GM19328 (cell line): ENCODE measurements around the gene KHSRP.

Source experiments
- ATAC-seq: cut with Tn5 transposase; IDR thresholded peaks from one replicate; pipeline ENCODE4 v1.9.1; 2021; ENCODE audit warnings: mild to moderate bottlenecking, moderate library complexity; ENCODE audit not compliant: unreplicated experiment

KHSRP gene

DNA sequence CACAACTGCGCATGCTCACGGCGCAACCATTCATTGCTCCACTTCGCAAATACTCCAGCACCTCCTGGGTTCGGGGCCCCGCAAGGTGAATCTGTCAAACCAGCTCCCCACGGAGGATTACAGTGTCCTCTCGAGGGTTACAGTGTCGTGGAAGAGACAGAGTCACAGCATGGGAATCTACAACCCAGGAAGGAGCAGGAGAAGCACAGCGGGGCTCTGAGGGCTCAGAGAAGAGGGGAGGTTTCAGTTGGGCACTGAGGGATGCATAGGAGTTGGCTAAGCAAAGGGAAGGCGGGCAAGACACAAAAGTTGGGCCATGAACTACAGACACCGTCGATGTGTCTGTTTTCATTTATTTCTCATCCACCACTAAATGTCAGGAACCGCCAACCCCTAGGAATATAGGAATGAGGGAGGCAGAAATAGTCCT lies 30.6 kb downstream of the KHSRP start:
- no peak for ATAC-seq

DNA sequence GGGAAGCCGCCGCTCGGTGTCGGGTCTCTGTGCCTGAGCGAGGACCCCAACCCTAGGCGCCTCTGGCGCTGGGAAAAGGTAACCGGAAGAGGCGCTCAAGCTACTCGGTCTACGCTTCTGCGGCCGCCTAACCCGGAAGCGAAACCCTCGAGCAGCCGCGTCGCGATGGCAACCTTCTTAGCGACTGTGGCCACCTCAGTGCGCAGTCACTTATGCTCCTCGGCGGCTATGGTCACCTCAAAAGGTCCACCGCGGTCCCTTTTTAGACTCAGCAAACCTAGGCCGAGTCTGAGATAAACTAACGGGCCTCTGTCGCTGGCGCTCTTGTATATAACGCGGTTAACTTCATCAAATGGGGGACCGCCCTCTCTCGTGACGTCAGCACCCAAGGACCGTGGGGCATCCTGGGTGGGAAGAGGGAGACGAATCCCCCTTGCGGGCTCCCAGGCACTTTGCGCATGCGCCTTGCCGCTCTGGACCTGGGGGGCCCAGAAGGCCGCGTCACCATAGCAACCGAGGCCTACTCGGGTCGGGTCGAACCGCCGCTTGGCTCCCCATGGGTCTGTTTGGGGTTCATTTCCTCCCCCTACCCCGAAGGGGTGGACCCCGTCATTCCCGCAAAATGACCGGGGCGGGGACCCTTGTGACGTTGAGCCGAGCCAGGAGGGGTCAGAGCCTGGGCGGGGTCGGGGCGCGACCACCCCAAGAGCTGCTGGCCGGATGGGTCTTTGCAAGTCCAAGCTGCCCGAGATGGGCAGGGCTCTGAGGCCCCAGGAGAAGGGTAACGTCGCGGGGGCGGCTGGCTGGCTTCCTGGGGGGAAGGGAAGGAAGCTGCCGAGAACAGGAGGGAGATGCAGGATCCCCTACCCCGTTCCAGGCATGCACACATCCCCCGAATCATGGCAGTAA lies 31.3 kb downstream of the KHSRP start, which contains the start of gene GTF2F1:
TSS of gene GTF2F1 (minus strand) at position 91 of the 909 bp plus-strand sequence. CDS start 169 bp downstream, outside the sequence.
- ATAC-seq, result peak; percentile 79

DNA sequence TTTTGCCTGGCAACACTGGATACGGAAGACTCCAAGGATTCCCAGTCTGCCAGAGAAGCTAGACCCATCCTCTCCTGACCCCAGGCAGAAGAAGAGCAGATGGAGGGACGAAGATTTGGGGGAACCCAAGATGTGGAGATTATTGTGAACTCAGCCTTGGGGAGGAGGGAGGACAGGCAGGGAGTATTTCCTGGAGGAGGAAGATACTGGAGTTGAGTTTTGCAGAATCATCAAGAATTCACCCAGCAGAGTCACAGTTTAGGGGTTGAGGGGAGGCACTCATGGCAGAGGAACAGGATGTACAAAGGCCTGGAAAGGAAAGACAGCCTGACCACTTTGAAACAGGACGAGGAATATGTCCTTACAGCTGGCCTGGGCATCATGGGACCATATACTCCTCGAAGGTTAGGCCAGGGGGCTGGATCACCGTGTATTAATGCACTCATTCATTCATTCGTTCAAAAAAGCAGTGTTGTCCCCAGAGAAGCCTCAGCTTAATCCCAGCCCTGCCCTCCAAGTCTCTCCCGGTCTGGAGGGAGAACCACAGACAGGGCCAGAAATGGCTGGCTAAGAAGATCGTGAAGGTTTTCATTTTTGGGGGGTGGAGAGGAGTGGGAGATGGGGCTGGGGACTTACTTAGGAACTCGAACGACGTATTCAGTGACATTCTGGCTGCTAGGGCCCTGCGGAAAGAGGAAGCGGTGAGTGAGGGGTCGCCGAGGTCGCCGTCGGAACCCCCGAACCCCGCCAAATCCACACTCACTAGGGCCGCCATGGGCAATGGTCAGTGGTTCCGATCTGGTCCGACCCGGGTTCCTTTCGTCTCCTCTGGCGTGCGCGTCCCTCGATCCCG lies 32.2 kb downstream of the KHSRP start:
- ATAC-seq, result no peak

DNA sequence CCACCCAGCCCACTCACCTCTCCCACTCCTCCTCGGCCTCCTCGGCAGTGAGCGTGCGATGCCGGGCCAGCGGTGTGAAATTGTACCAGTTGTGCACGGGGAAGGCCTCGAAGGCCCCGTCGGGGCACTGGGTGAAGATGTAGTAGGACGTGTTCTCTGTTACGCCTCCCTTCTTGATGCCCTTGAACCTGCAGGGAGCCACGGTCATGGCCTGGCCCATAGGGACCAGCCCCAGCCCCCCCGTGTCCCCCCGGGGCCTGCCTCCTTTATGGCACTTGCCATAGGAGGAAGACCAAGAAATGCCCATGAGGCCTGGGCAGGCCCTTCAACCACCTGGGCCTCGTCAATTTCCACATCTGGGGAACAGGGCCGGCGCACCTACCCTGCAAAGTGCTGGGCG lies 37.2 kb downstream of the KHSRP start:
- ATAC-seq, result no peak

DNA sequence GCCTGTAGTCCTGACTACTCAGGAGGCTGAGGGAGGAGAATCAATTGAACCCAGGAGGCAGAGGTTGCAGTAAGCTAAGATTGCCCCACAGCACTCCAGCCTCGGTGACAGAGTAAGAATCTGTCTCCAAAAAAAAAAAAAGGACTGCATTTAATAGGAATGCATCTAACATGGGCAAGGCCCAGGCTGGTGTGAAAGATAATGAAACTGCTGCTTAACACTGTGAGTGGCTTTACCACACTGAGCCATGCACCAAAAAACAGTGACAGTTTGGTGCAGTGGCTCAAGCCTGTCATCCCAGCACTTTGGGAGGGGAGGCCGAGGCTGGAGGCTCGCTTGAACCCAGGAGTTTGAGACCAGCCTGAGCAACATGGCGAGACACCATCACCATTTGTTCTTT lies 40.2 kb downstream of the KHSRP start:
- no peak for ATAC-seq

DNA sequence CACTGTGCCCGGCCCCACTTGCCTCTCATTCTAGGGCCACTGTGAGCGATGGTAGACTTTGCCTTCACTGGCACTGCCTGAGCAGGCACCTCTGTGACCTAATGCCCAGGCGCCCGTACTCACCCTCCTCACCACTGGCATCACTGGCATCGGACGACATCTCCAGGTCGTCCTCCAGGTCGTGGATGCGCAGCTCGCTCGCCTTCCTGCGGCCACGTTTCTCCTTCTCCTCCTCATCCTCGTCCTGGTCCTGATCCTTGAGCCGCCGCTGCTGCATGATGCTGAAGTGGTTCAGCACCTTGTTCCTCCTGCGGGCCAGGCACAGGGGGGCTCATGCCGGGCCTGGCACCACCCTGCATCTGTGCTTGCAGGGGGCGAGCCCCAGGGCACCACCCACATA lies 41.4 kb downstream of the KHSRP start:
- ATAC-seq, result no peak

DNA sequence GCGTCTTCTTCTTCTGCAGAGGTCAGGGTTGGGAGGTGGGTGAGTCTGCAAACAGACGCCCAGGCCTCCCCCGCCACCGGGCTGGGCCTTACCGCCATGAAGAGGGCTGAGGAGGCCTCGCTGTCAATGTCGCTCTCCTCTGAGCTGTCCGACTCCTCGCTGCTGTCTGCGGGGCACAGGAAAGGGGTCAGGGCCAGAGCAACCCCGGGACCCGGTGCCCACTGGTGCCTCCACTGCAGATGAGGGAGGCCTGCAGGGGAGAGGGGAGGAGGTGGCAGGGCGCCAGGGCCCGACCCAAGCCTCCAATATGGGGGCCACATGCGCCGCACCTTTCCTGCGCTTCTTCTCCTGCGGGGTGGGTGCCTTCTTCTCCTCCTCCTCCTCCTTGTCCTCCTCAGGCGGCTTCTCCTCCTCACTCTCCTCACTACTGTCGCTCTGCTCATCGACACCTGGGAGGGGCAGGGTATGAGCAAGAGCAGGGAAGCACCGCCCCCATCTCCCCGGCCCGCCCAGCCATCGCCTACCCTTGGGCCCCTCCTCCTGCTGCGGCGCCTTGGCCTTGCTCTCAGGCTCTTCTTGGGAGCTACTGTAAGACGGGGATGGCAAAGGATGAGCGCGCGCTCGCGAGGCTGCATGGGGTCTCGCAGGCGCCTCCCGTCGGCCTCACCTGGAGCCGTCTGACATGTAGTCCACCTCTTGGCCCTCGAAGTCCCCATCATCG lies 43.4 kb downstream of the KHSRP start:
- no peak for ATAC-seq

DNA sequence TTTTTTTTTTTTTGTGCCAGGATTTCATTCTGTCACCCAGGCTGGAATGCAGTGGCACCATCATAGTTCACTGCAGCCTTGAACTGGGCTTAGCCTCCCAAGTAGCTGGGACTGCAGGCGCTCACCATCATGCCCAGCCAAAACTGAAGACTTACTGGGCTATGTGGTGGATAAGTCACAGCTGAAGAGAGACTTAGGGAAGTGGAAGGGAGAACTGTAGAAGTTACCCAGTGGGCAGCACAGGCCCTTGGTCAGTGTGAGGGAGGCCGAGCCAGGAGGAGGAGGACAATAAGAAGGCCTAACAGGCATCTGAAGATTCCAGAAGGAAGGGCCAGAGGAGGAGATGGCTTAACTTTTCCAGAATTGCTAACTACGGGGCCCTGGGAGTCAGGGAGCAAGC lies 44.9 kb downstream of the KHSRP start:
- ATAC-seq, result no peak

DNA sequence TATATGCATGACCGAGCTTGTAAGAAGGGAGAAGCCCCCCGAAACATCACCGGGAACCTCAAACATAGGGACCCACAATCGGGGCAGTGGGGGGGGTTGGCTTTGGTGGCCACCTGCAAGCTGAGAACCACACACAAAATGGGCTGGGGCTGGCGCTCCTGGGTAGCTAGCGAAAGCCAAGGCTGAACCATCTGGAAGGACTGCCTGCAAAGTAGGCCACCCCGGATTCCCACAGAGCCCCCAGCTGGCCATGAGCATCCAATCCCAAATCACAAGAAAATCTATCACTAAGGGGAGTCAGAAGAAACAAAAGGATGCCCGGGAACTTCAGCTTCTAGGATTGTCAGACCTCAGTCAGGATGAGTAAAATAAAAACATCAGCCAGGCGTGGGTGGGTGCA lies 46.1 kb downstream of the KHSRP start:
- no peak for ATAC-seq

DNA sequence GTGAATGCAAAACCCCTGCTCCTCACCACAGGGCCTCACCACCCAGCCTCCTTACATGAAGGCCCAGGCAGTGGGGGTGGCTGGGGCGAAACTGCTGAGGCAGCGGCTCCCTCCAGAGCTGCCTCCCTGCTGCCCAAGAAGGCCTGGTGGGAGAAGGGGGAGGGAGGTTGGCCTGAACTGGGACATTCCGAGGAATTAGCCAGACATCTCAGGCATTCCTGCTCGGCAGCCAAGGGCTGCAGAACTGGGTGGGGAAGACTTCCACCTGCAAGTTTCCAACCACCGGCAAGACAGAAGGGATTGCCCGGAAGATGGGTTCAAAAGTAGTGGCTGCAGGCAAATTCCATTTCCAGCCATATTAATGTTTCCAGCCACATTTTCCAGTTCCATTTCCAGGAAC lies 46.6 kb downstream of the KHSRP start:
- no peak for ATAC-seq

DNA sequence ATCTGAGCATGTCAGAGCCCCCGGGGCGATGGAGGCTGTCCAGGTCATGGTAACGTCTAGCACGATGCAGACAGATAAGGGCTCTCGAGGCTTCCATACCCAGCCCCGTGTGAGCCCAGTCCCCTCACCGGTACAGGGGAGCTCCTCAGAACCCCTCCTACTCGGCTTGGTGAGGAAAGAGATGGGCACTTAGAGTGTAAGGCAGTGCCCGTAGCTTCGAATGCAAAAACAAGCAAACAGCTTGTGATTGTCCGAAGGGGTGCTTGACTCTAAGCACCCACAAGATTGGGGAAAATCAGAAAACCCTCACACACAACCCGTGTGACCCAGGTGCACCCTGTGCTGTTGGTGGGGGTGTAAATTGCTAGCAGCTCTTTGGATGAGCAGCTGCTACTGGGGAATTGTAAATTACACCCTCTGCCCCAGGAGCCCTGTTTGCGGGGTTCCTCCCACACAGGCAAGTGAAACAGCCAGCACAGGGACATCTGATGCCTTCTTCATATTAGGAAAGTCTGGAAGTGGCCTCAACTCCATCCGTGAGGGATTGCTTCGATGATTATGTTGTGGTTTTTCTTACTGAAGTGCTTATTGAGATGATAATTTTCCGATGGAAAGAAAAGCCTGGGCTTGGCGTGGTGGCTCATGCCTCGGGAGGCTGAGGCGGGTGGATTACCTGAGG lies 48.0 kb downstream of the KHSRP start:
- no peak for ATAC-seq

DNA sequence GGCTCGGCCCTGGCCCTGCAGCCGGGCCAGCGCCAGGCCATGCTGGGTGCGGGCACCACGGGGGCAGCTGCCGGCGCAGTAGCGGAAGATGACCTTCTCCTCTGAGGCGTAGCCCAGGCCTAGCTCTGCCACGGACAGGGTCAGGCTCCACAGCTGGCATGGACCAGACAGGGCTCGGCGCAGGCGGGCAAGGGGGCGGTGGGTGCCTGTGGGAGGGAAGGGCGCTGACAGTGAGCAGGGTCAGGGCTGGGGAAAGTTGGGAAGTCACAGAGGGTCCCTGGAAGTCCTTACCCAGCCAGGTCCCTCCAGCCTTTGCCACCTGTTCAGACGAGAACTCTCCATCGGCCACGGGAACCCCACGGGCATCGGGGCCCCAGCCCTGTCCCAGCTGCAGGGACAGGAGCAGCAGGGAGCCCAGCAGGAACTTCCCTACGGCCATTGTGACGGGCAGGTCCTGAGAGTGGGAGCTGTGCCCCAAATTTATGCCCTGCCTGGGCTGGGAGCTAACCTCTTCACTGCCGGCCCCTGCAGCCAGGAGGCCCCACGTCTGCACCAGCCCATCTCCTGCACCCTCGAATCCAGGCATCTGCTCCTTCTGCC lies 49.1 kb downstream of the KHSRP start, which contains the start of gene PSPN:
TSS of gene PSPN (minus strand) at position 523 of the 600 bp plus-strand sequence. CDS start at position 439, 84 bp downstream.
- ATAC-seq, result no peak

DNA sequence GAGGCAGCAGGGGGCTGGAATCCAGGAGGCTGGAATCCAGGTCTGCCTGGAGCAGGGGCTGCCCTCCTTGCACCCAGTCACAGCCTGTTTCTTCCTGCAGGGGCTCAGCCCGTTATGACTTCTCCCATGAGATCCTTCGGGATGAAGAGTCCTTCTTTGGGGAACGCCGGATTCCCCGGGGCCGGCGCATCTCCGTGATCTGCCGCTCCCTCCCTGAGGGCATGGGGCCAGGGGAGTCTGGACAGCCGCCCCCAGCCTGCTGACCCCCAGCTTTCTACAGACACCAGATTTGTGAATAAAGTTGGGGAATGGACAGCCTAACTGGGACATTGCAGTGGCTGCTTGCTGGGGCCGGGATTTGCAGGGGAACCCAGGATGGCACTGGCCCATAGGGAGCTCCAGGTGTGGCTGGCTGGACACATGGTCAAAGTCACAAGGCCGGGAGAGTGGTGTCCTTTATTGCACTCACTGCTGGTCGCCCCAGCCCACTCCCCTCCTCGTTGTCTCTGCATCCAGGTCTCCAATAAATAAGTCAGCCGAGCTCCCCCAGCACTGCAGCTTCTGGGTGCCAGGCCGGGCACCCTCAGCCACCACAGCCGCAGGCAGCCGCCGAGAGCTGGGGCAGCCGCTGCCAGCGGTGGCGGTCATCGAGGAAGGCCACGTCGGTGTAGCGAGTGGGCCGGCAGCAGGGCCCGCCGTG lies 49.8 kb downstream of the KHSRP start:
- ATAC-seq, result no peak

DNA sequence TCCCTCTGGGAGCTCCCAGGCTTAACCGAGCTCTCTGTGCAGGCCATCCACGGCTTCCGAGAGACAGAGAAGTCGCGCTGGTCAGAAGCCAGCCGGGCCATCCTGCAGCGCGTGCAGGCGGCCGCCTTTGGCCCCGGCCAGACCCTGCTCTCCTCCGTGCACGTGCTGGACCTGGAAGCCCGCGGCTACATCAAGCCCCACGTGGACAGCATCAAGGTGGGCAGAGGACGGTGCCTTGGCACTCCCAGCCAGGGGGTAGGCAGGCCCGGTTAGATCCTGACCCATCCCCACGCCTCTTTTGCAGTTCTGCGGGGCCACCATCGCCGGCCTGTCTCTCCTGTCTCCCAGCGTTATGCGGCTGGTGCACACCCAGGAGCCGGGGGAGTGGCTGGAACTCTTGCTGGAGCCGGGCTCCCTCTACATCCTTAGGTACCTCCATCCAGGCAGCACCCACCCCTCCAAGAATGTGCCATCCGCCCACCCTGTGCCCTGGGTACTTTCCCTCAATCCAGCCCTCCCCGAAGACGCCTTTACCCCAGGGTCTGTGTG lies 50.4 kb downstream of the KHSRP start:
- ATAC-seq, result no peak

DNA sequence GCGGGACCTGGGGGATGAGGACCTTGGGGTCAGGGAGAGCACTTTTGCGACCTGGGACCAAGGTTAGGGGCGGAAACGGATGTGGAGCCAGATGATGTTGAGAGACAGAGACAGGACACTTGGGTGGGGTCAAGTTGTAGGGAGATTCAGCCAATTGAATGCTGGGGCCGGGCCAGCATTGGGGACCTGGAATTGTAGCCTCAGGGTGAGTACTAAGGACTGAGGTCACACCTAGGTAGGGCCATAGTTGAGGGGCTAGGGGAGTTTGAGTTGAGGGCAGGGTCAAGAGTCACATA lies 50.9 kb downstream of the KHSRP start:
- no peak for ATAC-seq

DNA sequence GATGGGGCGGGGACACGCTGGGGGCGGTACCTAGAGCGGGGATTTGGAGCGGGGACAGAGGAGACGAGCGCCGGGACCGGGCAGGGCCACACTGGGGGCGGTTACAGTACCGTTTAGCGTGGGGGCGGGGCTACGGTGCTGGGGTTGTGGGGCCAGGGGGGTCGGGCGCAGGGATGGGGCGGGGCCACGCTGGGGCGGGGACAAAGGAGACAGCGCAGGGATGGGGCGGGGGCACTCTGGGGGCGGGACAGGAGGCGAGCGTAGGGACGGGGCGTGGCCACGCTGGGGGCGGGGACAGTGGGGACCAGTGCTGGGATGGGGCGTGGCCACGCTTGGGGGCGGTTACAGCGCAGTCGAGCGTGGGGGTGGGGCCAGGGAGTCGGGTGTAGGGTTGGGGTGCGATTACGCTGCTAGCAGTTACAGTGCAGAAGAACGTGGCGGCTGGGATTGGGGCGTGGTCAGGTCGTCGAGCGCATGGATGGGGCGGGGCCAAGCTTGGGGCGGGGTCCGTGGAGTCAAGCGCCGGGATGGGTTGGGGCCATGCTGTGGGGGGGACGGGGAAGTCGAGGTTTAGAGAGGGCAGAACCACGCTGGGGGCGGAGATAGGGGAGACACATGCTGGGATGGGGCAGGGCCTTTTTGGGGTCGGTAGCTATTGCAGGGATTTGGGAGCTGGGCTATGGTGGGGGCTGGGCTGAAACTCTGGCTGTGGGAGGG lies 51.4 kb downstream of the KHSRP start:
- ATAC-seq, result peak; percentile 56

DNA sequence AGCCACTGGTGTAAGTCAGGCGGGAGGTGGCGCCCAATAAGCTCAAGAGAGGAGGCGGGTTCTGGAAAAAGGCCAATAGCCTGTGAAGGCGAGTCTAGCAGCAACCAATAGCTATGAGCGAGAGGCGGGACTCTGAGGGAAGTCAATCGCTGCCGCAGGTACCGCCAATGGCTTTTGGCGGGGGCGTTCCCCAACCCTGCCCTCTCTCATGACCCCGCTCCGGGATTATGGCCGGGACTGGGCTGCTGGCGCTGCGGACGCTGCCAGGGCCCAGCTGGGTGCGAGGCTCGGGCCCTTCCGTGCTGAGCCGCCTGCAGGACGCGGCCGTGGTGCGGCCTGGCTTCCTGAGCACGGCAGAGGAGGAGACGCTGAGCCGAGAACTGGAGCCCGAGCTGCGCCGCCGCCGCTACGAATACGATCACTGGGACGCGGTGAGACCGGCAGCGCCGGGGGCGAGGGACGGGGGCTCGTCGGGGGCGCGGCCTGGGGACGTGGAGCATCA lies 52.0 kb downstream of the KHSRP start, which contains the start of gene ALKBH7:
TSS of gene ALKBH7 (plus strand) at position 201 of the 502 bp plus-strand sequence. CDS start at position 228, 27 bp downstream.
- peak; percentile 66 for ATAC-seq

DNA sequence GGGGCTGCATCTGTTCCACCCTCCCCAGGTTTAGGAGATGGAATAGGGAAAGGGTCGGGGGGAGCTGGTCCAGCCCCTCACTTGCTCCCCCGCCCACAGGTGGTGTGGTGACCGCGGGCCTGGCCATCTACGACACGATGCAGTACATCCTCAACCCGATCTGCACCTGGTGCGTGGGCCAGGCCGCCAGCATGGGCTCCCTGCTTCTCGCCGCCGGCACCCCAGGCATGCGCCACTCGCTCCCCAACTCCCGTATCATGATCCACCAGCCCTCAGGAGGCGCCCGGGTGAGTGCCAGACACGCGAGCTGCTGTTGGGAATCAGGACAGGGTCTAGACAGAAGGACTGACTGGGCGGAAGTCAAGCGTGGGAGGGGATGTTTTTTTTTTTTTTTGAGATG lies 60.3 kb downstream of the KHSRP start:
- no peak for ATAC-seq
